22Rv1 (cell line): Measurements from ENCODE around the gene ETNK2.

Source experiments
- H3K27ac ChIP-seq: fragments of 450-650 bp; 2 replicates; pipeline ENCODE4 v1.5.1; 2017
- ZFX ChIP-seq: fragments of 450-650 bp; IDR thresholded peaks from 2 replicates; pipeline ENCODE4 v1.6.1; 2017; ENCODE audit warnings: antibody characterized with exemption, borderline replicate concordance
- TF ChIP-seq, protein P1 (sequence below): fragments of 450-650 bp; IDR thresholded peaks from 2 replicates; pipeline ENCODE4 v1.5.1; 2017; ENCODE audit warnings: mild to moderate bottlenecking

ETNK2 gene

GRCh38 chr1:204152310-204153044 lies 633 bp upstream of the ETNK2 start:
- TF ChIP-seq, protein P1, sequence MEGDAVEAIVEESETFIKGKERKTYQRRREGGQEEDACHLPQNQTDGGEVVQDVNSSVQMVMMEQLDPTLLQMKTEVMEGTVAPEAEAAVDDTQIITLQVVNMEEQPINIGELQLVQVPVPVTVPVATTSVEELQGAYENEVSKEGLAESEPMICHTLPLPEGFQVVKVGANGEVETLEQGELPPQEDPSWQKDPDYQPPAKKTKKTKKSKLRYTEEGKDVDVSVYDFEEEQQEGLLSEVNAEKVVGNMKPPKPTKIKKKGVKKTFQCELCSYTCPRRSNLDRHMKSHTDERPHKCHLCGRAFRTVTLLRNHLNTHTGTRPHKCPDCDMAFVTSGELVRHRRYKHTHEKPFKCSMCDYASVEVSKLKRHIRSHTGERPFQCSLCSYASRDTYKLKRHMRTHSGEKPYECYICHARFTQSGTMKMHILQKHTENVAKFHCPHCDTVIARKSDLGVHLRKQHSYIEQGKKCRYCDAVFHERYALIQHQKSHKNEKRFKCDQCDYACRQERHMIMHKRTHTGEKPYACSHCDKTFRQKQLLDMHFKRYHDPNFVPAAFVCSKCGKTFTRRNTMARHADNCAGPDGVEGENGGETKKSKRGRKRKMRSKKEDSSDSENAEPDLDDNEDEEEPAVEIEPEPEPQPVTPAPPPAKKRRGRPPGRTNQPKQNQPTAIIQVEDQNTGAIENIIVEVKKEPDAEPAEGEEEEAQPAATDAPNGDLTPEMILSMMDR = no peak
- no peak for TF ChIP-seq ZFX
- H3K27ac ChIP-seq = peak overlapping the region; percentile 5; the same call in 1 of the 2 replicates

DNA sequence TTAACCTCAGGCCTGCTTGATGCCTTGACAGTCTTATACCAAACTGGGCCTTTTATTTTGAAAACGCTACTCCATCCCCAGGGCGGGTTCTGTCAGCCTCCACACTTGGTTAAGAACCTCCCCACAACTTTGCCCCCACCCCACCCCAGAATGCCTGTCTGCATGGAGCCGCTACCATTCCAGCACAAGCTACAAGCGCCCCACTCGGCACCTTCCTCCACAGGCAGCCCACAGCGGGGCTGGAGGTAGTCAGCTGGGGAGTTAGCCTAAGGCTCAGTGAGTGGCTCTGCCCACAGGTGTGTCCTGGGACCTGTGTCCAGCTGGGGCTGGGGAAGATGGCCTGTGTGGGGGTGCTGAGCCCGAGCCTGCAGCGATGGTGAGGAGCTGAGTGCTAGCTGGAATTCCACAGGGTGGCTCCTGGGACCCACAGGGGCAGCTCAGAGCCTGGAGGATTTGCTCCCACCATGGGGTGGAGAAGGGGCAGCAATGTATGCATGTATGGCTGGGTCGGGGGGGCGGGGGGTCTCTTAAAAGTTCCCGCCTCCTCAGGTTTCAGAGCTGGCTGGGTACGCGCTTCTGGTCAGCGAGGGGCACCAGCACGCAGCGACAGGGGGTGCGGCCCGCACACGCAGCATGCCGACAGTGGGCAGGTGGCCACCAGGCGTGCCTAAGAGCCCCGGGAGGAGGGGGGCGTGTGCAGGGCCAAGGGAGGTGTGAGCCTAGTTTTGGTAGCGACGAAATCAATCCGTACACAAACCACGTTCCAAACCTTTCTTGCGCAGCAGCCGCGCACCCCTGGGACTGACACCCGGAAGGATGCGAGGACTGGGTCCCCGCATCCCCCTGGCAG lies 917 bp downstream of the ETNK2 start:
- TF ChIP-seq ZFX = no peak
- TF ChIP-seq, protein P1 = no peak
- H3K27ac ChIP-seq = no peak overlapping the region

GRCh38 chr1:204149635-204150565 lies 1.9 kb downstream of the ETNK2 start:
- TF ChIP-seq, protein P1 = no peak
- TF ChIP-seq ZFX = no peak
- no peak overlapping the region for H3K27ac ChIP-seq

DNA sequence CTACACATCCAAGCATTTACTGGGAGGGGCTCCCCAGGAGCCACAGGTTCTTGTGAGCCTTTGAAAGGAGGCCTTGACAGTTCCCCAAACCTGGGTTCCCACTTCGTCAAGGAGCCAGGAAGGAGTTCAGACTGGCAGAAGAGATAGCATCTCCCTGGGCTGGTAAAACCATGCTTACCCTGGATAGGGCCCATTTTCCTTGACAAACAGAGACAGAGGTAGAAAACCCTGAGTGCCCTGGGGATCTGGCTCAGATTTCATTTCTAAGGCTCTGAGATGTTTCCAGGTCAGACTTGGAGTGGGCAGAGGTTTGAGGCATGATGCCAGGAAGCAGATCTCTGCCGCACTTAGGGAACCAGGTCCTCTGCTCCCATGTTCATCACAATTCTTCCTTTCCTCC lies 2.7 kb downstream of the ETNK2 start:
- TF ChIP-seq, protein P1 = no peak
- no peak for TF ChIP-seq ZFX
- no peak overlapping the region for H3K27ac ChIP-seq

- H3K27ac ChIP-seq = no peak overlapping the region
- TF ChIP-seq, protein P1 = no peak
Observed at GRCh38 chr1:204147406-204148383, 4.1 kb downstream of the ETNK2 start.

DNA sequence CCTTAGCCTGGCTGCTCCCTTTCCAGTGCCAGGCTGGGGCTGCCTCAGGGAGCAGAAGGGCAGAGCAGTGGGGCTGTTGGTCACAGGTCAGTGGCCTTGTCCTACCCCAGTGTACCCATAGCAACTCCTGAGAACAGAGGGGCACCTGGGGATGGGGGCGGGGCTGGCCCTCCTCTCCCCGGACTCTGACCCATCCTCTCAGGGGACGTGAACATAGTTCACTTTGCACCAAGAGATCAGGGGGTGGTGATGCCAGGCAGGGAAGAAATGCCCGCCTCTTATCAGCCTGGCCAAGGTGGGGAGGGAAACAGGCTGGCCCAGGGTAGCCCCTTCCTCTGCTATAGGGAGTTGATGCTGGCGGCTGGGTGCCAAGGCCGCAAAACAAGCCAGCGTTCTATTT lies 4.9 kb downstream of the ETNK2 start:
- no peak overlapping the region for H3K27ac ChIP-seq
- TF ChIP-seq, protein P1 = no peak
- TF ChIP-seq ZFX = no peak
